ENCODE data around the gene HOXA3.

DNA sequence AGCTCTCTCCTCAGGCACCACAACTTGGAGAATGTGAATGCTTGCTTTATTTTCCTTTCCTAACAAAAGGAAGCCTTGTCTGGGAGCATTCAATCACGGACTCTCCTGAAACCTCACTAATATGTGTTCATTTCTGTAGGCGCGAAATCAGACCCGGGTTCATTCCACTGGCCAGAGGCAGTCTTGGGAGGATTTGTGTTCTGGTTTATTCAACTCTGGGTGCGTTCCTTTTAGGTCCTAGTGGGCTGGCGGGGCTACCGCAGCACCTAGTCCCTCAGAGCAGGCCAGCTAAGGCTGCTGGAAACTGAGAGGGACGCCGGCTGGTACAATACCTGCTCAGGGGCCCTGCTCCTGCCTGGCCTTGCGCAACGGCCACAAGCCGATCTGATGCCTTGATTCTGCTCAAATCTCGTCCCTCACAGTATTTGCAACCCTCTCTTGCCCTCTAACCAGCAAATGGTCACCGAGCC, 29.3 kb downstream of the HOXA3 start:
- TF ChIP-seq ZNF565 (CRISPR knock-in tag; conservative IDR thresholded peaks at IDR 0.05; ENCODE audit: low read depth) (no peak), BACH2 (CRISPR knock-in tag; IDR thresholded peaks at IDR 0.05; ENCODE audit: borderline replicate concordance) (no peak), ISL1 (CRISPR knock-in tag; IDR thresholded peaks at IDR 0.05) (no peak), OSR1 (CRISPR knock-in tag; IDR thresholded peaks at IDR 0.05) (no peak), TOX (CRISPR knock-in tag; IDR thresholded peaks at IDR 0.05; ENCODE audit: borderline replicate concordance) (no peak), CSDC2 (CRISPR knock-in tag; IDR thresholded peaks at IDR 0.05) (no peak), ZC3H10 (CRISPR knock-in tag; IDR thresholded peaks at IDR 0.05) (no peak), ARNTL (CRISPR knock-in tag; IDR thresholded peaks at IDR 0.05; ENCODE audit: borderline replicate concordance, low read depth) (no peak), TCF4 (CRISPR knock-in tag; IDR thresholded peaks at IDR 0.05; ENCODE audit: borderline replicate concordance) (no peak)
